NCI-H2029 (cell line): ENCODE results near the gene SLC25A21.

Source experiments
- DNase-seq: peaks from one replicate; lab custom pipeline; 2025; lab: John Stamatoyannopoulos, UW

The SLC25A21 gene

GRCh38 chr14:37143475-37143874, 28.9 kb downstream of the SLC25A21 start:
- no peak for DNase-seq

- no peak for DNase-seq
Measured at GRCh38 chr14:37142835-37143401, 29.5 kb downstream of the SLC25A21 start.

- DNase-seq: no peak
Measured at GRCh38 chr14:37140176-37140575, 32.2 kb downstream of the SLC25A21 start.

- DNase-seq: no peak
Measured at GRCh38 chr14:37139710-37140109, 32.7 kb downstream of the SLC25A21 start.

DNA sequence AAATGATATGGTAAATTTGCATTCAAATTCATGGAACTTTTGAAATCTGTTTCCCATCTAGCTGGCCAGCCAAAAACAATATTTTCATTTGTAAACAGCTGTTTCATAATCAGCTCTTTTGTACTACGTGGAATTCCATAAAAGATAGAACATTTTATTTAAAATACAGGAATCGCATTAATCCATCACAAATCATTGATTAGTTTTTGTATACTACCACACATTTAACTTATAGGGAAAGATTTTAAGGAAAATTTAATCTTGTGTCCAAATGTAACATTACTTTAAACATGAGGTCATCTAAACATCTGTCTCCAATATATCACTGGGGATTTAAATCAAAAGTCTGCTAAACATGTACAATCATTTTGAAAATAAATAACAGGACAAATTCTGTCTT, 33.5 kb downstream of the SLC25A21 start:
- no peak for DNase-seq

- DNase-seq: no peak
Measured at GRCh38 chr14:37133284-37133913, 39.0 kb downstream of the SLC25A21 start.

- no peak for DNase-seq
Measured at GRCh38 chr14:37131205-37131604, 41.2 kb downstream of the SLC25A21 start.

- DNase-seq: no peak
Measured at GRCh38 chr14:37129047-37129446, 43.4 kb downstream of the SLC25A21 start.

DNA sequence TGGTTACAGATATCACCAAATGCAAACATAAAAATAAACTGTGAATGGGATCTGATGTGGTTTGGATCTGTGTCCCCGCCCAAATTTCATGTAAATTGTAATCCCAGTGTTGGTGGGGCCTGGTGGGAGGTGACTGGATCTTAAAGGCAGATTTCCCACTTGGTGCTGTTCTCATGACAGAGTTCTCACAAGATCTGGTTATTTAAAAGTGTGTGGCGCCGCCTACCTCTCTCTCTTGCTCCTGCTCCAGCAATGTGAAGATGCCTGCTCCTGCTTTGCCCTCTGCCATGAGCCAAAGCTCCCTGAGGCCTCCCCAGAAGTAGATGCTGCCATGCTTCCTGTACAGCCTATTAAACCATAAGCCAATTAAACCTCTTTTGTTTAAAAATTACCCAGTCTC, 47.8 kb downstream of the SLC25A21 start:
- DNase-seq: no peak

DNA sequence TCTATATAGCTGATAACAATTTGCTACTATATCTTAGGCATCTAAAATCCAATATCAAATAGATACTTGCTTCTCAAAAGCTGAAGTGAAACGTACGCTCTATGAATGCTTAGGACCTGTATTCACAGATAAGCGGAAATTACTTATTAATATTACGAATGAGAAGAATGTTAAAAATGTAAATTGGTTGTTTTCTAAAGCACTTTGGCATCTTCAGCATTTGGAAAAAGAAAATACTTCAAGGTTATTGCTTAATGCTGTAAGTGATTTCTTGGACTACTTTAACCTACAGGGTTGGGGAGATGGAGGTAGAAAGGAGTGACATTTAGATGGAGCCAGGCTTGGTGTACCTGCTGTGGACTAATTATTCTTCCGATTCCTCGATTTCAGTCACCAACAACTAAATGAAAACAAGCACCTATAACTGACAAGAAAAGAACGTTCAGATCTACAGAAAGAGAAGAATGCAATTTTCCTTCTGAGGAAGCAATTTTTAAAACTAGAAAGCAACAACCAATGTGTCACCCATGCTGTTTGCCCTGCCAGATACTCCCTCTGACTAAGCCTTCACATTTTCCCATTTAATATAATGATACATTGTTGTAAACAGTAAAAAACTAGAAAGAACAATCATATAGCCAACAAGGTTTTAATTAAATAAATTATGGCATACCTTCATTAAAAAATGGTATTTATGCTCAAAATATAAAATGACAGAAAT, 49.3 kb downstream of the SLC25A21 start:
- DNase-seq: no peak

- no peak for DNase-seq
Measured at GRCh38 chr14:37122288-37122687, 50.1 kb downstream of the SLC25A21 start.

- no peak for DNase-seq
Measured at GRCh38 chr14:37118673-37119366, 53.6 kb downstream of the SLC25A21 start.

DNA sequence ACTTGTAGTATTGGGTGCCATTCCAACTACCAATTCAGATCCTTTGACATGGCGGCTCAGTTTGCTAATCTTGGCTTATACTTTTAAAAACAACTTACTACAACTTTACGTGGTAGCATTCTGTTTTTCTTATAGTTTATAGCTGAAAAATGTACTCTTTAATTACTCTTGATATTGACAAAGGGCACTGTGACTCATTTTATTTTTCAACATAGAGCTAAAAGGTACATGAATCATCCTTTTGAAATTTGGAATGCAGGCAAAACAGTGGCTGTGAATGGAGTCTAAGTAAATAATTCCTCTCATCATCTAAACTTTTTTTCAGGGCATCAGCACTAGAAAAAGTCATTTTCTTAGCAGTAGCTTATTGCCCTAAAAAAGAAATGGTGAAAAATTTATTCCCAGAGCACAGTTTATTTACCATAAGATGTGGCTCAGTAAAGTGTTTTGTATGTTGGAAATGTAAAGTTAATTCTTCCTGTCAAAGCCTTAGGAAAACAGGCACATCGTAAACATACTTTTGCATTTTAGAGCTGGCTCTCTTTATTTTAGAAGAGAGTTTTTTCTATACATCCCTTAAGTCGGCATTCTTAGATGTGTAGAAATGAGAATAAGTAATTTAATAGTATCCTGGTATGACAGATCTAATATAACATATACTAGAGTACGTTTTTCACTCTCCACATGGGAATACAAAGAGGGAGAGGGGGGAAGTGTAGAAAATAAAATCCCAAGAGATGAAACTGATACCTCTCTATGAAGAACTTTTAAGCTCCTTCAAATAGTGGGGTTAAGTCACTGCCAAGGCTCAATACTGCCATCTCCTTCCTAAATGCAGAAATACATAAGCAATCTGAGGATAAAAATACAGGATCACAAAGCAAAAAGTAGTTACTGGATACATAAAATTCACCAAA, 55.2 kb downstream of the SLC25A21 start:
- DNase-seq: no peak

DNA sequence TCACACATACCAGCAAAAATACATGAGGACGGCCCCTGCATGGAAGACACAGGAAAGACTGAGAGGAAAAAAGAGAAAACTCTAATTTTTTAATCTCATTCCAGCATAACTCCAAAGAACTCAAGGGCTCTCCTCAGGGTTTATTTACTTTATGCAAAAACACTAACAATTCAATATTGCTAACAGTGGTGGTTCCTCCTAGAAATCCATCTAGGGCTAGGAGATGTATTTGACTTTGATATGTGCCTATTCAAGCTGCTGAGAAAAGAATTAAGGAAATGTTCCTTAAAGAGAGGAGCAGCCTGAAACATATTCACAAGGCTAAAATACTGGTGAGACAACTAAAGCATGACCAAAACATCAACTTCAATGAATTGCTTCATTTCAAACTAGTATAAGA, 57.0 kb downstream of the SLC25A21 start:
- DNase-seq: no peak

DNA sequence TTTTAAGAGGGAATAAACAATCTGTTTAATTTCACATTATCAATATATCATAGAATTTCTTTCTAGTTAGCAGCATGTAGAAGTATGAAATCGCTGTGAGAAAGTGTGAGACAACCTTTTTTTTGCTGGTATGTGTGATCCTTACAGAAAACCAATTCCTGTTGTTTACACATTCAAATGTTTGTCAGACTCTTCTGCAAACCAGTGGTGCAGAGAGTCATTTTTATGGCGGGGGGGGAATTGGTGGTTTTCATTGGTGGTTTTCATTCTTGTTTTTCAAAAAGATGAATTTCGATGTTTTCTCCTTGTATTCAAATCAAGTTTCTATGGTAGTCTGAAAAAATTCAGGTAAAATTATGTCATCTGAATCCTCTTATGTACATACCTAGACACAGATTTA, 57.8 kb downstream of the SLC25A21 start:
- DNase-seq: no peak

- no peak for DNase-seq
Measured at GRCh38 chr14:37114002-37114401, 58.4 kb downstream of the SLC25A21 start.

- no peak for DNase-seq
Measured at GRCh38 chr14:37098132-37098531, 74.3 kb downstream of the SLC25A21 start.

- no peak for DNase-seq
Measured at GRCh38 chr14:37094502-37094901, 77.9 kb downstream of the SLC25A21 start.

GRCh38 chr14:37093364-37093763, 79.0 kb downstream of the SLC25A21 start:
- DNase-seq: no peak

- no peak for DNase-seq
Measured at GRCh38 chr14:37091651-37092050, 80.8 kb downstream of the SLC25A21 start.

DNA sequence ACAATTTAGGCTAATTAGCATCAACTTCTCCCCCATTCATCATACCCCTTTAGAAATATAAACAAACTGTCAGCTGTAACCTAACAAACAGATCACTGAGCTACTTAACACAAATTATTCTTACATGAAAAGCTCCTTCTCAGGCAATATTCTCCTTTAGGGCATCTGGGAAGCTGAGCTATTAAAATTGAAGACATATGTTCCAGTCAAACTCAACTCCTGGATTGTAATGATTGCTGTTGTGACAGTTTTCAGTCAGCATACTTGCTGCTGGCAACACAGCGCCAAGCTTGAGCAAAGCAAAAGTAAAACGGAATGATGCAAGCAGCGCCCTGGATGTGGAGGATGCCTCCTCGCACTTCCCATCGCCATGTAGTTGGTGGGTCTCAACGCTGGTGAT, 82.4 kb downstream of the SLC25A21 start:
- no peak for DNase-seq

DNA sequence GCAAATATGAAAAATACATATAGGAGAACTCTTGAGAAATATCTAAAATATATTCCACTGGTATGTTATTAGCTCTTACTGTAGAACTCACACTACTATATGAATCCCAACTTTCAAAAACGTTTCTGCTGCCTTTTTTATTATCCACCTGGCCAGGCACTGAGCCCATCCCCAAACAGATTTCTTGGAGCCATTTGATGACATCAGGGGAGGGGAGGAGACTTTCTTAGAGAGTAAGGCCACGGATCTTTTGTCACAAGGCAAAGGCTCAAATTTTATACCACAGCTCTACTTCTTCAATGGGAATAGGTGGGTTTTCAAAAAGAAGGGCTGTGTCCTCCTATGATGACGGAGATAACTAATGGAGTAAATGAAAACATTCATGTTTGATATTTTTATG, 83.0 kb downstream of the SLC25A21 start:
- no peak for DNase-seq
